HS-27A (cell line): ENCODE measurements around the gene STK36.

Experiments used
- DNase-seq: peaks from one replicate; pipeline ENCODE4 v3.0.0-alpha.2; 2012; ENCODE audit warnings: low read depth, missing footprints

The STK36 gene

GRCh38 chr2:218746960-218747359 is 75.1 kb downstream of the STK36 start:
- no peak for DNase-seq

DNA sequence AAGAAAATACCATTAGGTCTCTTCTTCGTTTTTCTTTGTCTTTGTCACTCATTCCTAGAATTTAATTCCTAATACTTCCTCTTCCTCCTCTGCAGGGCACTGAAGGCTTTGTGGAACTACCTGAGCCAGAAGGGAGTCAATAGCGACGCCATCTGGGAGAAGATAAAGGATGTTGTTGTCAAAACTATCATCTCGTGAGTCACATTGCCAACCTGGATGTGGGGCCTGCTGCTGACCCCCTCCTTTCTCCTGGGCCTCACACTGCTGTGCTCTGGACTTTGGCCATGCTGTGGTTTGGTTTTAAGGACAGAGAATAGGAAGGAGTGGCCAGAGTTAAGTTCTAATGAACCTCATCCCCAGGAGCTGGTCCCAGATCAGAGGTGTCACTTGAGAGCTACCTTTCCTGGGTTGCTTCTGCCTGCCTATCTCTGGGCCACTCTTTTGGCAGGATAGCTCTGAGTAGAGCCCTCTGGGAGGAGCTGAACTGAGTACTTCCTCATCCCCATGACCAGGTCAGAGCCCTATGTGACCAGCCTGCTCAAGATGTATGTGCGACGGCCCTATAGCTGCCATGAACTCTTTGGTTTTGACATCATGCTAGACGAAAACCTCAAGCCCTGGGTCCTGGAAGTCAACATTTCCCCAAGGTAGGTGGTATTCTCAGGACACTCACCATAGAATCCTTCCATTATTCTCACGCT is 77.0 kb downstream of the STK36 start:
- no peak for DNase-seq
